ENCODE results near the gene PMEPA1.

Gene PMEPA1

GRCh38 chr20:57691699-57692098, 18.1 kb downstream of the PMEPA1 start:
- no peak for DNase-seq

DNA sequence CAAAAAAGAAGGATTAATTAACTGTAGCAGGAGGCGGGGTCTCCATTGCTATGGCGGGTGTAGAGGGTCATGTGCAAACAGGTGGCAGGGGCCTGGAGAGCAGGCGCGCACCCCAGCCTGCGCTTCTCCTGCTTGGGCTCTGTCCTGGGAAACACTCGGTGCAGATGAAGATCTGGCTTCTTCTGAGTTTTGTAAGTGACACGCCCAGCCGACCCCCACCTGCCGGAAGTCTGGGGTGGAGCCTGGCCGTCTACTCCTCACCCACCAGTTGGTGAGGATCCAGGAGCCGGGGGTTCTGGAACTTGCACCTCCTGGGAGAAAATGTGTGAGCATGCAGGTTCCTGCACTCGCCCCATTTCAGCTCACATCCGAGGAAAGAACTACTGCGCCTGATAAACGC, 19.3 kb downstream of the PMEPA1 start:
- DNase-seq: no peak

DNA sequence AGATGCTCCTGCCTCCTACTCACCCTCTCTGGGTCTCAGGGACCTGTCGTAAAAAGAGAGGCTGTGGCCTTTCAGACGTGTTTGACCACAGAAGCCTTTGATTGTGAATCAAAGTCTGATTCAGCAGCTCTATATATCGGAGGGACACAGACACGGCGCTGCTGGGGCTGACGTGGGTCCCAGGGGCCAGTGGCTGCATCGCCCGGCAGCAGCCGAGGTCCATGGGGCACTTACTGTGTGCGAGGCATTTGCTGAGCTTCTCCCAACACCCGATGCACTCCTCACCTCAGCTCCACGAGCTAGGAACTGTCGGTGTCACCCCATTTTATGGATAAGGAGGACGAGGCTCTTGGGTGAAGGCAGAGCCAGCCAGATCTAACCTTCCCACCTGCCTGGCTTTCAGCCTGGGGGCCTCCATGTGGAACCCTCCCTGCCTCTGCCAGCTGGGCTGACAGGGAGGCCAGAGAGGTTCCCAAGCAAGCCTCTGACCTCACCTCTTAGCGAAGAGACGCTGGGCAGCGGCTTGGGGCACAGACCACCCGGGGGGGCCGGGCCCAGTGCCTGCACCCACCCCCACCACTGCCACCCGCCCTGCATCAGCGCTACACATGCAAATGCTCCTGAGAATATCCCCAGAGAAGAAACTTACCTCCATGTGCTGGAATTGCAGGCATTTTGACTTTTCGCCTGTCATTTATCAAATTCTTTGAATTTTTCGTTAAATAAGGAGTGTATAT, 19.9 kb downstream of the PMEPA1 start:
- DNase-seq: no peak

GRCh38 chr20:57688864-57689263, 21.0 kb downstream of the PMEPA1 start:
- peak; percentile 36 for DNase-seq

DNA sequence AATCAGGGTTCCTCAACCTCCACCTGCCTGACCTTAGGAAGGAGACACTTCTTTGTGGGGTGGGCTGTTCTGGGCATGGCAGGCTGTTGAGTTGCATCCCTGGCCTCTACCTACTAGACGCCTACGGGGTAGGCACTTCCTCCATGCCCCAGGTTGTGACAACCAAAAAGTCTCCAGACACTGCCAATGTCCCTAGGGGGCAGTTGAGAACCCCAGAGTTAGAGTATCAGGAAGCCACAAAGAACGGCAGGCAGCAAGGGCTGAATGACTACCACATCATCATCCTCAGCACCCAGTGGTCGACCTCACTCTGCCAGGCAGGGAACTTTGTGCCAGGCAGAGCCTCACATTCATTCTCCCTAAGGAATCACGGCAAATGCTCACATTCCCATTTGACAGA, 21.5 kb downstream of the PMEPA1 start:
- DNase-seq: no peak

GRCh38 chr20:57686931-57687652, 22.7 kb downstream of the PMEPA1 start:
- DNase-seq: no peak

GRCh38 chr20:57685146-57685758, 24.6 kb downstream of the PMEPA1 start:
- peak; percentile 13 for DNase-seq

DNA sequence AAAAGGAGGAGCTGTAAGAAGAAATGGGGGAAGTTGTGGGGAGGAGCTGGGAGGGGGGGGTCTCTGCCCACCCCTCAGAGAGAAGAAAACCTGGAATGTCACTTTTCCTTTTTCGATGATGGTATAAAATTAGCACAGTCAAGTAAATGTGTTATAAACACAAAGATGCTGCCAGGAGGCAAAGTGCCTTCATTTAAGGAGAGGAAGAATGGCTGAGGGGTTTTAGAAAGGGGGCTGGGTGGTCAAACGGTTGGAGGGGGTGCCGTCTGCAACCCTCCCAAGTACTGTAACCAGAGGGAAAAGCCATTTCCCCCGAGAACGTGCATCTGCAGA, 25.0 kb downstream of the PMEPA1 start:
- no peak for DNase-seq

DNA sequence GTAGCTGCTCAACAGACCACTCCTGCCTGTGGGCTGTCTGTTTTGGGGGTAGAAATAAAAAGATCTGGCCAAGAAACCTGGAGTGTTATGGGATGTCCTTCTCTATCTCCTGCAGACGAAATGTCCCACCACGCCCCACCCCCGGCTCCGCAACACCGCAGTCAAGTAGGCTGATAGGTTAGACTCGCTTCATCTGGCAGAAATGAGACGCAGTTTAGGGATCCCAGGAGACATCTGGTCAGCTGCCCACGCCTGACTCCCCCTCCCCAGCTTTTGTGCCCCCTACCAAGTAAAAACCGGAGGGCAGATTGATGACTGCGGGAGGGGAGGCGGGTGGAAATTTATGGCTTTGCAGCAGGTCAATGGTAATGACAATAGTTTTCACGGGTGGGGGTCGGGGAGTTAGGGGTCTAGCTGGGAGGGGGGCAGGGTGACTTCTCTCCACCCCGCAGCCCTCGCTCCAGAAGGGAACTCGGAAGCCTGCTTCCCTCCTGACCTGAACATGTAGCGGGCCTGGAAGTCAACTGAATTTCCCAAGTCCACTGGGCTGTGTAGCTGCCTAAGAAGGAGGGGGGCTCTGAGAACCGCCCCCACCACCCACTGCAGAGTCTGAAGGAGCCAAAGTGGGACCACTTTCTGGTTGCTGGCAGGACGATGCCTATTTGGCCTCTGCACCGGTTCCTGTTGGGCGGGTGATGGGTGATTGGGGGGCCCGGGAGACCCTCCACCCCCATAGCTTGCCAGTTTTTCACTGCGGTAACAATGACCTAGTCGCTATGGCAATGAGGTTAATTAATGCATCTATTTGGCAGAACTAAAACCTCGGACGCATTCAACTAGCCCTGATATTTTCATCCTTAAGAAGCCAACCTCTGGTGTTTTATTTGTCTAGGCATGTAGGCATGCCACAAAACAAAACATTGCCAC, 25.7 kb downstream of the PMEPA1 start:
- DNase-seq: no peak

DNA sequence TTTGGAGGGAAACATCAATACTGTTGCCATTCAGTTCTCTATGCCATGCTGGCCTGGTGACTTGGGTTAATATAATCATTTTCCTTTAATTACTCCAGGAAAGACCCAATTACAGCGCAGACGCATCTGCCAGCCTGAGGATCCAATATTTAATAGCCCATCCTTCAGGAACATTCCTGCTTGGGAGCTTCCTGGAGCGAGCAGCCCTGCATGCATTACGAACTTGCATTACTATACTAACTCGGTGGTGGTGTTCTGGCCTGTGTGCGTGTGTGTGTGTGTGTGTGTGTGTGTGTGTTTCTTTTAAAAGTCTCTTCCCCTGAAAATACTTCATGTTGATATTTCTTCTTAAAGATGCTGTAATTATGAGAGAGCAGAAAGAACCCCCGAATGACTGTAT, 26.5 kb downstream of the PMEPA1 start:
- no peak for DNase-seq

GRCh38 chr20:57682184-57683101, 27.4 kb downstream of the PMEPA1 start:
- no peak for DNase-seq

DNA sequence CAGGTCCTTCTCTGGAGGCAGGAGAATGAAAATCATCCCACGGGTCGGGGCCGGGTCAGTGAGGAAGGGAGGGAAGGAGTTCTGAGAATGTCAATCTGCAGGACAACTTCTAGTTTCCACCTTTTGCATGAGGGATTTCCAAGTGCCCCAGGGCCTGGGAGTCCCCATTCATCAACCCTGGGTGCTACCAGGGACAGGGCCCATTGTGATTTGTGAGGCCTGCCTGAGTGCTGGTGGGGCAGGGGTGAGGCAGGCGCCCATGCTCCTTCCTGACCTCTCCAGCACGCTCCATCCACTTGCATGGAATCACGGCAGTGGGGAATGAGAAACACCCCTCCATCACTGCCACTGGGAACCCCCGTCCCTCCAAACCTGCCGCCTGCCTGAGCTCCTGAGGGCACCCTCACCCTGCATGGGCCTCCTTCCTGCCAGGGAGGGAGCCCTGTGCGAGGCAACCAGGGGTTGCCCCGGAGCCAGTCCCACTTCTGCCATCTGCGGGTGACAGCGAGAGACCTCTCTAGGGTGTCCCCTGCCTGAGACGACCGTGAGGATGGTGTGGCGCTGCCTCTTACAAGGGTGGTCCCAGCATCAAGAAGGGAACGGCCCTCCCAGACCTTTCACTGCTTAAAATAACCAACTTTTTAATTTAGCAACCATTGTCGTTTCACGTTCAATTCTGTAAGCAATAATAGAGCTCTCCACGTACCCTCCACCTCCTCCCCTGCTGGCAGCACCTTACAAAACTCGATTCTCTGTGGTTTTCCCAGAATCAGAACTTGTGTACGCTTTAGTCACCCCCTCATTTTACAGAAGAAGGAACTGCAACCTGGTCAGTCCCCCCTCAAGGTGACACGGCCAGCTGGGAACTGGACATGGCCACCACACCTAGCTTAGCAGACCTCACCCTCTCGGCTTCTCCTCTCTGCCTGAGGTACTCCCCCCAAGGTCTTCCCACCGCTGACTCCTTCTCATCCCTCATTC, 28.6 kb downstream of the PMEPA1 start:
- DNase-seq: no peak

DNA sequence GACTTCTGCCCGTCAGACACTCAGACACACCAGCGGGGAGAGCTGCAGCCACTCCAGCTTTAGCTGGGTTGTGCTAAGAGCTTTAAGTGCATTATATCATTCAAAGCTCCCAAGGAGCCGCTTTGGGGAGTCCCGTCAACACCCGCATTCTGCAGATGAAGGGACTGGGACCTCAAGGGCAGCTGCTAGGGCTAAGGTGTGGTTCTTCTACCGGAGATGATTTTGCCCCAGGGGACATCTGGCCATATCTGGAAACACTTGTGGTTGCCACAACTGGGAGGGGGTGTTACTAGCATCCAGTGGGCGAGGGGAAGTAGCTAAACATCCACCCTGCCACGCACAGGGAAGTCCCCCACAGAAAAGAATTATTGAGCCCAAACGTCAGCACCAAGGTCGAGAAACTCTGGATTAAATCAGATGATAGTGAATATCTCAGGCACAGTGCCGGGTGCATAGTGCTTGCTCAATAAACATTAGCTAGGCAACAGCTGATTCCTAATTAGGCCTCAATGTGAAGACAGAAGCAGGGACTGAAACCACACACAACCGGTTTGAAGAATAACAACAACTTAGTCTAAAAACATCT, 29.6 kb downstream of the PMEPA1 start:
- no peak for DNase-seq

- no peak for DNase-seq
Observed at GRCh38 chr20:57679113-57679512, 30.7 kb downstream of the PMEPA1 start.

- peak; percentile 25 for DNase-seq
Observed at GRCh38 chr20:57678340-57678739, 31.5 kb downstream of the PMEPA1 start.

DNA sequence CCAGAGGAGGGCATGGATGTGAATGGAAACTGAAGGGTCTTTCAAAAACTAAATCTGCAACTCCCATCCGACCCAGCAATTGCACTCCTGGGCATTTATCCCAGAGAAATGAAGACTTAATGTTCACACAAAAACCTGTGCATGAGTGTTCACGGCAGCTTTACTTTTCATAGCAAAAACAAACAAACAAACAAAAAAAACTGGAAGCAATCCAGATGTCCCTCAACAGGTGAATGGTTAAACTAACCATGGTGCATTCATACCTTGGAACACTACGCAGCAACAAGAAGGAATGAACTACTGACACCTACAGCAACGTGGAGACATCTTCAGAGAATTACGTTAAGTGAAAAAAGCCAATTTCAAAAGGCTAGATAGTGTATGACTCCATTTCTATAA, 32.2 kb downstream of the PMEPA1 start:
- DNase-seq: no peak

DNA sequence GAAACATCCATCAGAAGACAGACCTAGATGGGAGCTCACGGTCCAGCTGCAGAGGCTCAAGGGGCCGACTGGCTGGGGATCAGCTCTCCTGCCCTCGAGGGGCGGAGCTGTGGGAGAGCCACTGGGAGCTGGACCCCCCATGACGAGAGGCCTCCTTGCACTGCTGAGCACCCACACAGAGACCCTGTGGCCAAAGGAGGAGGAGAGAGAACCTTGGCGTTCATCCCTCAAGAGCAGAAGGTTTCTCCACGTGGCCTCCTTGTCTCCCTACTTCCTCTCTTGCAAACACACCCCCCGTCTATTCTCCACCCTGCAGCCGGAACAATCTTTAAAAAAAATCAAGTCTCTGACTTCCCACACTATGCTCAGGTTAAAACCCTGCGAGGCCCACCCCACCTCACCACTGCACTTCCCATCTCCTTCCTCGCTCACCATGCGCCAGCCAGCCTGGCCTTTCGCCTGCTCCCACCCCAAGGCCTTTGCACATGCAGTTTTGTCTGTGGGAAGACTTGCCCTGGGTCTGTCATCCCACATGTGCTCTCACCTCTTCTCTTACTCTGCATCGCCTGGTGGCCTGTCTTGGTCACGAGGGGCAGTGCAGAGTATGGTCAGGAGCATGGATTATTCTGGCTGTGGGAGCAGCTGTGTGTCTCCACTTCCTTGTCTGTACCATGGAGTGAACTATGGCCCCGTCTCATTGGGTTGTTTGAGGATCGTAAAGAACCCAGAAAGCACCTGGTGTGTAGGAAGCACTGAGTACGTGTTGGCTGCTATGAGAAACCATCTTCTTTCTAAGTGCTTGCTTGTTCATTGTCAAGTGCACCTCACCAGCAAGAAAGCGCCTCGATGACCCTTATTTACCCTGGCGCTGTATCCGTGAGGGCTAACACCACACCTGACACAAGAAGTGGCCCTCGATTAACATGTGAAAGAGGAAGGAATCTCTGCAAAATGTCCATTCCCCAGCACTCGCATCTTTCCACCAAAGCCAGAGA, 32.9 kb downstream of the PMEPA1 start:
- DNase-seq: no peak

- no peak for DNase-seq
Observed at GRCh38 chr20:57675773-57676172, 34.0 kb downstream of the PMEPA1 start.

DNA sequence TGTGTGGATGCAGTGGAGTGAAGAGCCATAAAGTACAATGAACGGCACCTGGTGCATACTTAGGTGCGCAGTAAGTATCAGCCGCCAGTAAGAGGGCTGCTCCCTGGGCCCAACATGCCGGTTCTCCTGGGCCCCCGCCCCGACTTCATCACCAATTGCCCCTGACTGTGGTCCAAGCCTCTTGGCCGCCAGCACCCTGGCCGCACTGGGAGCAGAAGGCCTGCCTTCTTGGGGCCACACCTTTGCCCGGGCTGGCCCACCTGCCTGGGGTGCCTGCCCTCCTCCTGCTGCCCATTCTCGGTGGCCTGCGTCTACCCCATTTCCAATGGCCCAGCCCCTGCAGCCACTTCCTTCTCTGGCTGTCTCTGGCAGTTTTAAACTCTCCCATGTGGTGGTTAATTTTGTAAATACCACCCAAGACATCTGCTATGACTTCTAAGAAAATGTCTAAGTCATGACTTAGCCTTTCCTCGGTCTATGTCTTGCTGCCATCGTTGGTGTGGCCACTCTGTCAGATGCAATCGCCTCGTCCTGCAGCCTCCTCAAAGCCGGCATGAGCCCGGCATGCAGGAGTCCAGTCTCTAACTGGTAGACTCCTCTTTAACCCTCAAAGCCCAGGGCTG, 36.8 kb downstream of the PMEPA1 start:
- DNase-seq: no peak

All from midbrain (tissue), 1 donor.